ENCODE data around the gene ZBTB20. TPM values are rescaled to one million over a fixed set of nuclear protein-coding genes. Genes with fewer than 3 reads are reported as not detected.

Gene ZBTB20
- total RNA-seq, 4 donors from 2014 or later = 69.9 to 112 (median 80.8) TPM

DNA sequence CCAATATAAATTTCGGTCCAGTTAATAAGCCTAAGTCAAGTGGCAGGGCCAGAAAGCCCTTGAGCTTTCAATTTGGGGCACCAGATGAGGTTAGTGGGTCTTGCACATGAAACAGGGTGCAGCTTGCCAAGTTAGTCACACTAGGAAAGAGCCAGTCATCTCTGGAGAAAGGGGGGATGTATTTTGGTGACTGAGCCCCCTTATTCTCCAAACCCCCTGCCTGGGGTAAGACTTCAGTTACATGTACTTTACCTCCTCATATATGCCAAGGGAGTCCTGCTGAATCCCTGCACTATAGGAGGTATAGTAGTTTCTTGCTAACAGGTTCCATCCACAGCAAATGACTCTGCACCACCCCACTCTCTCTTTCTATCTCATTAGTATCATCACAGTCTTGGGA lies 790.6 kb downstream of the ZBTB20 start:
- no peaks in the 10 kb centered on the region for H3K4me1 ChIP-seq
- H3K36me3 ChIP-seq = peaks cover 1 to 6% (median 4%) of the 10 kb centered on the region in 4 donors
- no peak overlapping the region for H3K27ac ChIP-seq (replicated peaks in 1 of 4)
- H3K4me3 ChIP-seq = no peak overlapping the region
- intact Hi-C loops (cut with DNase I) = no loop called here
- DNase-seq (ENCODE audit: extremely low spot score) = no peak
- no peaks in the 10 kb centered on the region for H3K9me3 ChIP-seq
- 67% methylated on average over 1 of the region's 1 CpG for WGBS
- no peak for TF ChIP-seq POLR2A (IDR thresholded peaks at IDR 0.05; ENCODE audit: low read depth)
- TF ChIP-seq EP300 (IDR thresholded peaks at IDR 0.05) = no peak
- TF ChIP-seq, protein P1, sequence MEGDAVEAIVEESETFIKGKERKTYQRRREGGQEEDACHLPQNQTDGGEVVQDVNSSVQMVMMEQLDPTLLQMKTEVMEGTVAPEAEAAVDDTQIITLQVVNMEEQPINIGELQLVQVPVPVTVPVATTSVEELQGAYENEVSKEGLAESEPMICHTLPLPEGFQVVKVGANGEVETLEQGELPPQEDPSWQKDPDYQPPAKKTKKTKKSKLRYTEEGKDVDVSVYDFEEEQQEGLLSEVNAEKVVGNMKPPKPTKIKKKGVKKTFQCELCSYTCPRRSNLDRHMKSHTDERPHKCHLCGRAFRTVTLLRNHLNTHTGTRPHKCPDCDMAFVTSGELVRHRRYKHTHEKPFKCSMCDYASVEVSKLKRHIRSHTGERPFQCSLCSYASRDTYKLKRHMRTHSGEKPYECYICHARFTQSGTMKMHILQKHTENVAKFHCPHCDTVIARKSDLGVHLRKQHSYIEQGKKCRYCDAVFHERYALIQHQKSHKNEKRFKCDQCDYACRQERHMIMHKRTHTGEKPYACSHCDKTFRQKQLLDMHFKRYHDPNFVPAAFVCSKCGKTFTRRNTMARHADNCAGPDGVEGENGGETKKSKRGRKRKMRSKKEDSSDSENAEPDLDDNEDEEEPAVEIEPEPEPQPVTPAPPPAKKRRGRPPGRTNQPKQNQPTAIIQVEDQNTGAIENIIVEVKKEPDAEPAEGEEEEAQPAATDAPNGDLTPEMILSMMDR (IDR thresholded peaks at IDR 0.05) = no peak
- no peak for TF ChIP-seq POLR2AphosphoS5 (IDR thresholded peaks at IDR 0.05)
- no peaks in the 10 kb centered on the region for H3K27me3 ChIP-seq

DNA sequence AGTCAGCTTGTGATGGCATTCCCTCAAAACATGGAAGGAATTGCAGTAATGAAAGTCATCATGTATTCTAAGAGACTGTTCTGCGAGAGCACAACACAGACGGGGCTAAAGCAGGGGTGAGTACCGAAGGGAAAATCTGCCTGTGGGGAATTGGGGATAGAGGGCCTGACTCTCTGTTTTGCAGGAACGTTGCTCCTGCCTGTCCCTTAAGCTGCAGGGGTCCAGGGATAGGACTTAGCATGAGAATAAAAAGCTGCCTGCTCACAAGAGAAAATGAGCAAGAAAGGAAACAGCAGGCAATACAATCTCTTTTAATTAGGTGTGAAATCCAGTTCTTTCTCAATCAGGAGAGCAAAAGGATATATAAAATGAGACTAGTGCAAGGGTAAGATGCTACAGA lies 791.0 kb downstream of the ZBTB20 start:
- no peaks in the 10 kb centered on the region for H3K27me3 ChIP-seq
- no peak overlapping the region for H3K27ac ChIP-seq (replicated peaks in 1 of 4)
- no peak for DNase-seq (ENCODE audit: extremely low spot score)
- H3K36me3 ChIP-seq = peaks cover 6 to 10% (median 9%) of the 10 kb centered on the region in 4 donors
- TF ChIP-seq EP300 (IDR thresholded peaks at IDR 0.05) (no peak), POLR2AphosphoS5 (IDR thresholded peaks at IDR 0.05) (no peak), POLR2A (IDR thresholded peaks at IDR 0.05; ENCODE audit: low read depth) (no peak)
- TF ChIP-seq, protein P1 (IDR thresholded peaks at IDR 0.05) = no peak
- H3K9me3 ChIP-seq = no peaks in the 10 kb centered on the region
- H3K4me3 ChIP-seq = no peak overlapping the region
- H3K4me1 ChIP-seq = no peaks in the 10 kb centered on the region
- whole genome bisulfite sequencing = 66% methylated on average over 4 of the region's 4 CpGs
- intact Hi-C loops (cut with DNase I) = no loop called here

DNA sequence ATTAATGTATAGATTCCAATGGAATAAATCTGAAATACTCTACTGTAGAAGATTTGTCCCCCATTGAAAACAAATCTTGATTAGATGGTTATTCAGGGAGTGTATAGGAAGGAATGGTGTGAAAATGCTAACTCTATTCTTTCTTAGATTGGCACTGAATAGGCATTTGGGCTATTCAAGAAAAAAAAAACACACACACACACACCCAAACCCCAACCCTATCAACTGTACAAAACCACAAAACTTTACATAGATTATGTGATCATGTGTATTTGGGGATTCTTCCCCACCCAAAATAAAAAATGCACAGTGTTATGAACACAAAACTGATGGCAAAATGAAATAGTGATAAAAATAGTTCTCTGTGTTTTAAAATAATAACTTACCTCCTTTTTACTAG lies 791.4 kb downstream of the ZBTB20 start:
- intact Hi-C loops (cut with DNase I) = no loop called here
- TF ChIP-seq POLR2A (IDR thresholded peaks at IDR 0.05; ENCODE audit: low read depth) = no peak
- TF ChIP-seq POLR2AphosphoS5 (IDR thresholded peaks at IDR 0.05) = no peak
- no peak for TF ChIP-seq EP300 (IDR thresholded peaks at IDR 0.05)
- TF ChIP-seq, protein P1 (IDR thresholded peaks at IDR 0.05) = no peak
- Histone ChIP-seq H3K9me3 (no peaks in the 10 kb centered on the region), H3K36me3 (peaks cover 10 to 14% (median 13%) of the 10 kb centered on the region in 4 donors), H3K4me3 (no peak overlapping the region), H3K27me3 (no peaks in the 10 kb centered on the region), H3K27ac (replicated peaks in 1 of 4) (no peak overlapping the region), H3K4me1 (no peaks in the 10 kb centered on the region)
- no peak for DNase-seq (ENCODE audit: extremely low spot score)

DNA sequence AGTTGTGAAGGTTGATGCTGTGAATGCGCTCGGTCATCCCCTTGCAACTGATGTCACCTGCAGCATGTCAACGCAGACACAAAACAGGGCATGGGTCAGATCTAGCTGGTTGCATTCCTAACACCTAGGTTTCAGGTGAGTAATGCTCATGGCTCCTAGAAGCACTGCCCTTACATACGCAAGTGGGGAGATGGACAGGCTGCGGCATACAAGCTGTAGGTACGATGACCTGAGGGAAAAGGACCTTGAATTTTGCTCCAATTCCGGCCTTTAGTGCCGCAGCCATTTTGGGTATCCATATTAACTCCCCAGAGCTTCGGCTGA lies 795.3 kb downstream of the ZBTB20 start:
- no peak for TF ChIP-seq EP300 (IDR thresholded peaks at IDR 0.05)
- Histone ChIP-seq H3K27ac (replicated peaks in 1 of 4) (no peak overlapping the region), H3K4me3 (no peak overlapping the region), H3K27me3 (no peaks in the 10 kb centered on the region), H3K4me1 (no peaks in the 10 kb centered on the region), H3K9me3 (no peaks in the 10 kb centered on the region), H3K36me3 (peaks cover 18 to 39% (median 37%) of the 10 kb centered on the region in 4 donors)
- intact Hi-C loops (cut with DNase I) = no loop called here
- DNase-seq (ENCODE audit: extremely low spot score) = no peak
- 99% methylated on average over 9 of the region's 9 CpGs for WGBS

DNA sequence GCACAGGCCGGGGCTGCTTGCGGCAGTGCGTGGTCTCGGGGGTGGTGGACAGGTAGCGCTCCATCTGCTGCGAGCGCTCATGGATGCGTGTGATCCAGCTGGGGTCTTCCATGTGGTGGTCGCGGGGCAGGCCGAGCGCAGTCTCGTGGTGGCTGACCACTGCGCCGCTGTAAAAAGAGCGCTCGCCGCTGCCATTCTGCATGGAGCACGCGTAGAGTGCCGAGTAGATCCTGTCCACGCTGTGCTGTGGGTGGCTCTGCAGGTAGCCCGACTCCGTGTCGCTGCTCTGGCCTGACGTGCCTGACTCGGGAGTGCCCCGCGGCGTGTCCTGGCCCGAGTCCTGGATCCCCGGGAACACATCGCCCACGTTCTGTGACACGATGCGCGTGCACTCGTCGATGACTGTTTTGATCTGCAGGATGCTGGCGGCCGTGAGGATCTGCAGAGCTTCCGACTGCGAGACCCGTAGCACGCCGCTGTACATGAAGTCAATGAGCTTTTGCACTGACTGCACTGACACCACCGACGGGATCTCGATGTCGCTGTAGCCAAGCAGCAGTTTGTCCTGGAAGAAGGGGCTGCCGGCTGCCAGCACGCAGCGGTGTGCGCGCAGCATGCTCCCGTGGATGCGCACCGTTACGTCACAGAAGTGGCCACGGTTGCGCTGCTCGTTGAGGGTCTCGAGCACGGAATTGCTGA lies 795.8 kb downstream of the ZBTB20 start:
- intact Hi-C loops (cut with DNase I) = no loop called here
- TF ChIP-seq POLR2A (IDR thresholded peaks at IDR 0.05; ENCODE audit: low read depth) = no peak
- no peak for TF ChIP-seq EP300 (IDR thresholded peaks at IDR 0.05)
- TF ChIP-seq, protein P1 (IDR thresholded peaks at IDR 0.05) = no peak
- no peak for TF ChIP-seq POLR2AphosphoS5 (IDR thresholded peaks at IDR 0.05)
- no peak overlapping the region for H3K27ac ChIP-seq (replicated peaks in 1 of 4)
- no peak for DNase-seq (ENCODE audit: extremely low spot score)
- H3K9me3 ChIP-seq = no peaks in the 10 kb centered on the region
- WGBS = 97% methylated on average over 58 of the region's 64 CpGs
- H3K27me3 ChIP-seq = no peaks in the 10 kb centered on the region
- H3K4me1 ChIP-seq = no peaks in the 10 kb centered on the region
- no peak overlapping the region for H3K4me3 ChIP-seq
- H3K36me3 ChIP-seq = peaks cover 18 to 39% (median 37%) of the 10 kb centered on the region in 4 donors

Data from esophagus muscularis mucosa (tissue), 4 donors.